ENCODE measurements around the gene ADGRD1.

DNA sequence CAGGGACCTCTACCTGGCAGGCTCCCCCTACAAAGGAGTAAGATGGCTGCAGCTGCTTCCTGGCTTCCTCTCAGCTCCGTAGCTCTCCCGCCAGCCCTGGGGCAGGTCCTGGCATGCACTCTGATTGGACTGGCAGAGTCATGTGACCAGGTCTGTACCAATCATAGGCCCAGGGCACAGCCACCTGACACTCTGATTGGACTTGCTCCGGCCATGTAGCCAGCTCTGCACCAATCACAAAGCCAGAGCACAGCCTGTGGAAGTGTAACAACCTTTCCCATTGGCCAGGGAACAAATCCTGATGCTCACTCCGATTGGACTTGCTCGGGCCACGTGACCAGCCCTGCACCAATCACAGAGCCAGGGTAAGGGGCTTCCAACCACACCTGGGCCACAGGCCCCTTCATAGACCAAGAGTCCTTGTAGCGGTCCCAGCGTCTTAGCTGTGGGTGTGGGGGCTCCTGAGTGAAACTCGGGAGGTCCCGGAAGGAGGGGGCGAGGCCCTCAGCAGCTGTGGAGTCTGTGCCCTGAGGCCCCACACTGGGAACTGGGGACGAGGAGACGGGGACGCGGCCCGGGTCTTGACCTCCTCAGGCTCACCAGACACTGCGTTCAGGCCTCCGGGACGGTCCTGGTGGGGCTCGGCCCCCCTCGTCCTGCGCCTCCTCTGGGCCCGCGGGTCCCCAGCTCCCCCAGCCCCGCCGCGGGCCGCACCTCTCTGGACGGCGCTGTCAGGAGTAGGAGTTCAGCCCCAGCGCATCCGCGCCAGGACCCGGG is 210.6 kb downstream of the ADGRD1 start:
- no peak for TF ChIP-seq CTCF (IDR thresholded peaks at IDR 0.05)
- no peak for TF ChIP-seq POLR2A (IDR thresholded peaks at IDR 0.05)
- TF ChIP-seq POLR2AphosphoS5 (IDR thresholded peaks at IDR 0.05; ENCODE audit: insufficient read depth in 1 of 2, low read depth in 1 of 2): no peak

Measured in vagina (tissue), 2 donors.